Head of caudate nucleus (tissue), 42 donors: ENCODE results near the gene ZCRB1.

ENCODE experiments used
- DNase-seq, 42 donors: peaks; one replicate each; pipeline versions ENCODE4 v3.0.0 to v3.0.0-alpha.2; 2020 to 2021; ENCODE audit warnings: mixed read lengths in 7 of 42
- intact Hi-C: fragments of 100-400 bp; cut with DNase I; formaldehyde crosslinking; loops from one replicate; pipeline ENCODE4 v1.15.0; 2022

ZCRB1 gene

DNA sequence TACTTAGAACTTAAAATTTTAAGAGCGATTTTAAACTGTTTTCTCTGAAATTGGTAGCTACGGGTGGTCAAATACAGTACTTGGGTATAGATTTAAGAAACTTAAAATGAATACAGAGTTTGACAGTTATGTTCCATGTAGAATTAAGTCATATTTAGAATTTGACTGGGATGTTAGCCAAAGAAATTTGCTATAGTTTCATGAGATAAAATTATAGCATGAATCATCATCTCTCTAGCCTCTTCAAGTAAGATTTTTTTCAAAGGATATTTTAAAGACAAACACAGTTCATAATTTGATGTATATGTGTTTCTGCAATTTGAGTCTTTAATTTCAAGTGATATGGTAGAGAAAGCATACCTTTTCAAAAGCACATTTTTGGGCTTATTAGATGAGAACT, 41.0 kb downstream of the ZCRB1 start:
- DNase-seq = no peak
- intact Hi-C loops = no loop called here

DNA sequence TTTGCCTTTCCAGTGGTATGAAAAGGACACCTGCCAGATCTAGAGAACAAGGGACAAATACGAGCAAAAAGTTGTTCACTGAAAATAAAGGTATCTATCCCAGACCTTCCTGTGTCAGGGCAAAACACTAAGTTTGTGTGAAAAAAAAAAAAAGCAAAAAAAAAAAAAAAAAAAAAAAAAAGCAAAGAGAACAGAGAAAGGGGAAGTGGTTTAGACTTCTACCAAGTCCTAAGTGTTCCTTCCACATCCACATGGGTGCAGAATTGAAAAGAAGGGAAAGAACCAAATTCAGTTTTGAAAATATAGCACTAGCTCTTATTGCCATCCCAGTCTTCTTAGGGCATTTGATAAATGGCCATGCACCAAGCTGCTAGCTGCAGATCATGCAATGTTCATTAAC, 41.7 kb downstream of the ZCRB1 start:
- intact Hi-C loops = no loop called here
- peak in 1 of 42 donors; percentile 3 for DNase-seq

DNA sequence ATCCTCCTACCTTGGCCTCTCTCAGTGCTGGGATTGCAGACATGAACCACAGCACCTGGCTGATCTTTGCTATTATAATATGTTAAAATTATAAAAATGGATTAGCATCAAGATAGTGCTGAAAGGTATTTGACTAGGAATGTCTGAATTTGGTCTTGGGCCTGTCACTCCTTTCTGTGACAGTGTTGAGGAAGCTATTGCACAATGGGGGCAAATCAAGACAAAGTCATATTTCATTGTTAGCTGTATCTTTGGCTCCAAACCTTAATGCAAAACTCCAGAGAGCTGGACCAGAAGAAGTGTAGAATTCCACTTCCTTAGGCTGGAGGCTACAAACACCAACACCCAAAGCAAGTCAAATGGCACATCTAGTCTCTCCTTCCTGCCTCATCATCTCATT, 42.2 kb downstream of the ZCRB1 start:
- intact Hi-C loops = no loop called here
- peak in 1 of 42 donors; percentile 22 for DNase-seq

- peak in 1 of 42 donors; percentile 1 for DNase-seq
- intact Hi-C loops = no loop called here
Measured at GRCh38 chr12:42282294-42282693, 43.6 kb downstream of the ZCRB1 start.

- no peak for DNase-seq
- intact Hi-C loops = no loop called here
Measured at GRCh38 chr12:42281844-42282243, 44.0 kb downstream of the ZCRB1 start.

- intact Hi-C loops = no loop called here
- peak in 1 of 42 donors; percentile 1 for DNase-seq
Measured at GRCh38 chr12:42281278-42281677, 44.6 kb downstream of the ZCRB1 start.

DNA sequence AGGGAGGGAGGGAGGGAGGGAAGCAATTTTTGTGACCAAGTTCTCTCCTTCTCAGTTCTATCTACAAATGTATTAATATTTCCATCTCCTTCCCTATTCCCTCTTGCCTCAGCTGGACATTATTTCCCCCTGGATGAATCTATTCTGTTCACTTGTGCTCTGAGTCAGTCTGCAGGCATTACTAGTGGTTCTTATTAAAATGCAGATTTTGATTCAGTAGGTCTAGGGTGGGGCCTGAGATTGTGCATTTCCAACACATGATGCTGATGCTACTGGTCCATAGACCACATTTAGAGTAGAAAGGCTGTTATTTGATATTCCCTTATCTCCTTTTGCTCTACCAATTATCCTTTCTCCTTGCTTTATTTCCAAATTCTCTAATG, 47.8 kb downstream of the ZCRB1 start:
- peak in 1 of 42 donors; percentile 2 for DNase-seq
- intact Hi-C loops = no loop called here

- DNase-seq = peak in 1 of 42 donors; percentile 9
- intact Hi-C loops = no loop called here
Measured at GRCh38 chr12:42277396-42278127, 48.3 kb downstream of the ZCRB1 start.

DNA sequence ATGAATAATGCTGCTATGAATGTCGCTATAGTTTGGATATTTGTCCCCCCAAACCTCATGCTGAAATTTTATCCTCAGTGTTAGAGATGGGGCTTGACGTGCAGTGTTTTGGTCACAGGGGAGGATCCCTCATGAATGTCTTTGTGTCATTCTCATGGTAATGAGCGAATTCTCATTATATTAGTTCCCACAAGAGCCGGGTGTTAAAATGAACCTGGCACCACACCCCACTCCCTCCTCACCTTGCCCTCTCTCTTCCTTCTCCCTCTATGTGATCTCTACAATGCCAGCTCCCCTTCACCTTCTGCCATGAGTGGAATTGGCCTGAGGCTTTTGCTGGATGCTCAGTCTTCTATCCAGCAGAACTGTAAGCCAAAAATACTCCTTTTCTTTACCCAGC, 50.4 kb downstream of the ZCRB1 start:
- peak in 1 of 42 donors; percentile 5 for DNase-seq
- intact Hi-C loops = no loop called here

DNA sequence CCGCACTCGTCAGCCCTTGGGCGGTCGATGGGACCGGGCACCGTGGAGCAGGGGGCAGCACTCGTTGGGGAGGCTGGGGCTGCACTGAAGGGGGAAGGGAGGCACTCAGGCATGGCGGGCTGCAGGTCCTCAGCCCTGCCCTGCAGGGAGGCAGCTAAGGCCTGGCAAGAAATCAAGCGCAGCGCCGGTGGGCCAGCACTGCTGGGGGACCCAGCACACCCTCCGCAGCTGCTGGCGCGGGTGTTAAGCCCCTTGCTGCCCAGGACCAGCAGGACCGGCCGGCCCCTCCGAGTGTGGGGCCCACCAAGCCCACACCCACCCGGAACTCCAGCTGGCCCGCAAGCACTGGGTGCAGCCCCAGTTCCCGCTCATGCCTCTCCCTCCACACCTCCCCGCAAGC, 52.2 kb downstream of the ZCRB1 start:
- intact Hi-C loops = no loop called here
- peak in 1 of 42 donors; percentile 17 for DNase-seq

DNA sequence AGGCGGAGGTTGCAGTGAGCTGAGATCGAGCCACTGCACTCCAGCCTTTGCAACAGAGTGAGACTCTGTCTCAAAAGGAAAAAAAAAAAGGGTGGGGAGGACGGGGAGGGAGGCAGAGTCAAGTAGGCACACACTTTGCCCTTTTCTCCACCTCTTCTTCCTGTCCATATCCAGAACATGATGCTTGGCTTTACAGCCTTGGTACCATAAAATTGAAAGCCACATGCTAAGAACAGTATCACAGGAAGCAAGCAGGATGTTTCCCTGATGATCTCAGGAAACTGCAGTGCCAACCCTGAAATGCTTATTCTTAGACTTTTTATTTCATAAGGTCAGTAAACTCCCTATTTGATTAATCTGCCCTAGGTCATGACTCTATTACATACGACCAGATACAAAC, 55.3 kb downstream of the ZCRB1 start:
- no peak for DNase-seq
- intact Hi-C loops = no loop called here

DNA sequence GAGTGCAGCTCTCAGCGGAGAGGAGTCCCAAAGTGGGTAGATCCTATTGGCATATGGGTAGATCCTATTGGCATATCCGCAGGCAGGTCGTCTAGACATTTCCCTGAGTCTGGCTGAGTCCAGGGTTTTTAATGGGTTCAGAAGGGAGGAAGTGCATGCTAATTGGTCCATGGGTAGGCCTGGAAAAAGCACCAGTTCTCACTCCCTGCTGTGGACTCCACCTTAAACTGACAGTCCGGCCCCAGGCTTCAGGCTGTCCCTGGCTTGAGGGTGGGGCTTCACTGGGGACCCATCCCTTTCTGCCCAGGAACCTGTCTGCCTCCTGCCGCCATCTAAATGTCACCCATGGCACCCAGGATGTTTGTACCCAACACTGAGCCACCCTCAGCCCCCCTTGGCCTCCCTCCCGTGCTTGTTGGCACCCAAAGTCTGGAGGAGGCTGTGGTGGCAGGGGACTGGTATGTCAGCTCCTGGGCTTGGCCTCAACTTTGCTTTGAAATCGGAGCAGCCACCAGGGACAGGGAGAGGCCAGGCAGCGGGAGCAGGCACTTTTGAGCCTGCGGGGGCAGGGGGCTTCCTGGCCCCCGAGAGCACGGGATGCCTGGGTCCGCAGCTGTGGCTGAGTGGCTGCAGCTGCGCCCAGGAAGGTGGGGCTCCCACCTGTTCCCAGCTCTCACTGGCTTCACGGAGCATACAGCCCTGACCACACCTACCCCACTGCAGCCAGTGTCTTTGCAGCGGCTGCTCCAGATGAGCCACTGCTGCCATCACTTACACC, 58.3 kb downstream of the ZCRB1 start:
- no peak for DNase-seq

DNA sequence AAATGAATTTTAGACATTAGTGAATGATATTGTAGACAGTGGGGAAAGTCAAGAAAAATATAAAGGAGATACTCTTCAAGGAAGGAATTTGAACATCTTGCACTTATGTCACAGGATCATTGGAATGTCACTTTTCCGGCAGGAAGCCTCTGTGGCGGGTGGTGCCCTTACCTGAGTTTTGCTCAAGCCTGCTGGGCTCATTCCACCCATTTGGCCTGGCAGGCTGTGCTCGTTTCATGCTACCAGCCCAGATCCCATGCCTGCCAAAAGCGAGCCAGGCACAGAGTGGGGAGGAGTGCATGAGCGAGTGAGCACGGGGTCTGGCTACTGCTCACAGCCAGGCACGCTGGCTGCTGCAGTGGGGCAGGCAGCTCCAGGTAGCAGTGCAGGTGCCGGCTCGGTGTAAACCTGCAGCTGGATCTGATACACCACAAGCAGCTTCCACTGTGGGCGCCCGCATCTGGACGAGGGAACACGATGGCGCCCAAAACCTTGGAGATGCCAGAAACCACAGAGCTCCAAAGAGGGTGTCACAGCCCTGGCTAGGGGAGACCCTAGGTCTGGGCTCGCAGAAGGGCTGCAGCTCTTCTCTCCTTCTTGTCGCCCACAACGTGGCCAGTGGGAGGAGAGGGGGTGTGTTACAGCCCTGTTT, 59.2 kb downstream of the ZCRB1 start:
- intact Hi-C loops = no loop called here
- DNase-seq = no peak

More for the DNA sequence above, 58.3 kb downstream of the ZCRB1 start:
- intact Hi-C loops = no loop called here

DNA sequence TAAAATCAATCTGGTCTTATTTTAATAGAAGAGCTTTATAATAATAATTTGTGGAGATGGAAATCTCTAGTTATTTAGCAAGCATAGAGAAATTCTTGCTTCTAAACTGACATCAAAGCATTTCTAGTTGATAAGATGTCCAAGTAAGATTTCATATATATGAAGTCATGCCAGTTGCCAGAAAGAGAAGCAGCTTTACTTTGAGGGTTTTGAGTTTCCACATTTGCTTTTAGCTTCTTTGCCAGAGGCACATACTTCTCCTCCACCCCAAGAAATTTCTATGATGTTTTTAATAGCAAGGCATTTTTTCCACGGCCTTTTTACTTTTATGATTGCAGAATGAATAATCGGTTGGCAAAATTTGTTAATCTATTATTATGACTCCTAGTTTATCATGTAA, 63.6 kb downstream of the ZCRB1 start:
- intact Hi-C loops = no loop called here
- no peak for DNase-seq
